Fibroblast of lung (primary cell): Measurements from ENCODE around the gene ABCA4. TPM values are rescaled to one million over a fixed set of nuclear protein-coding genes. Genes with fewer than 3 reads are reported as not detected.
"Not testable (repeated sequence)": the region's sequence is repeated elsewhere in the genome, so short reads cannot be mapped to it uniquely, and the experiment has no call there.

Experiments used
- DNase-seq, 2 donors: peaks; one replicate each; pipeline versions ENCODE4 v3.0.0 to v3.0.0-alpha.2; 2010; ENCODE audit warnings: low read depth in 2 of 2
- H2AFZ ChIP-seq: 2 replicates; pipeline ENCODE4 v1.5.1; 2012; ENCODE audit warnings: low read length, control low read depth, inconsistent platforms
- H3K27ac ChIP-seq: 2 replicates; pipeline ENCODE4 v1.5.1; 2011; ENCODE audit warnings: low read length, control low read depth; ENCODE audit not compliant: insufficient read depth
- H3K27me3 ChIP-seq: 2 replicates; pipeline ENCODE4 v1.5.1; 2011; ENCODE audit warnings: mild to moderate bottlenecking, low read length; ENCODE audit not compliant: control insufficient read depth, insufficient read depth
- H3K36me3 ChIP-seq: 2 replicates; pipeline ENCODE4 v1.5.1; 2011; ENCODE audit warnings: low read length; ENCODE audit not compliant: control insufficient read depth, insufficient read depth
- H3K4me1 ChIP-seq: 2 replicates; pipeline ENCODE4 v1.5.1; 2011; ENCODE audit warnings: low read length; ENCODE audit not compliant: control insufficient read depth, insufficient read depth; ENCODE audit errors: extremely low read depth
- H3K4me2 ChIP-seq: 2 replicates; pipeline ENCODE4 v1.5.1; 2011; ENCODE audit warnings: low read length, control low read depth; ENCODE audit not compliant: insufficient read depth; ENCODE audit errors: extremely low read depth
- H3K4me3 ChIP-seq, 4 experiments: fragments of 200-600 bp in 1 of 4; sonication (generic) in 1 of 4; replicated peaks in 1 of 4; 2 replicates each; pipeline ENCODE4 v1.5.1; 2011 to 2016; ENCODE audit warnings: low read length in 4 of 4, low read depth in 3 of 4, mild to moderate bottlenecking in 3 of 4, control low read depth in 2 of 4, inconsistent platforms in 1 of 4, mixed read lengths in 1 of 4; ENCODE audit not compliant: insufficient read depth in 1 of 4; ENCODE audit errors: control extremely low read depth in 1 of 4
- H3K79me2 ChIP-seq: 2 replicates; pipeline ENCODE4 v1.5.1; 2012; ENCODE audit warnings: mild to moderate bottlenecking, low read length, inconsistent platforms; ENCODE audit not compliant: control insufficient read depth, insufficient read depth
- H3K9ac ChIP-seq: 2 replicates; pipeline ENCODE4 v1.5.1; 2011; ENCODE audit warnings: mild to moderate bottlenecking, low read length, control low read depth; ENCODE audit not compliant: insufficient read depth
- H3K9me3 ChIP-seq: 2 replicates; pipeline ENCODE4 v1.5.1; 2012; ENCODE audit warnings: low read depth, low read length; ENCODE audit not compliant: control insufficient read depth, insufficient read depth
- H4K20me1 ChIP-seq: 2 replicates; pipeline ENCODE4 v1.5.1; 2011; ENCODE audit warnings: low read length; ENCODE audit not compliant: control insufficient read depth, insufficient read depth; ENCODE audit errors: extremely low read depth
- CTCF ChIP-seq, 2 donors: IDR thresholded peaks in 1 of 2; conservative IDR thresholded peaks in 1 of 2; 1 replicate in 1 of 2; 2 replicates in 1 of 2; pipeline ENCODE4 v1.5.1; 2011 to 2012; ENCODE audit warnings: low read length in 2 of 2, control low read depth in 1 of 2, inconsistent platforms in 1 of 2, low read depth in 1 of 2, mild to moderate bottlenecking in 1 of 2
- EZH2 ChIP-seq: IDR thresholded peaks from 2 replicates; pipeline ENCODE4 v1.5.1; 2012; ENCODE audit warnings: low read length, control low read depth, mild to moderate bottlenecking; ENCODE audit errors: missing control alignments
- polyA plus RNA-seq, 2 donors: library from polyadenylated mRNA; depleted of rRNA in 1 of 2; stranded (reverse) in 1 of 2; unstranded in 1 of 2; fragments of >200 nt; gene quantifications; 2 replicates each; pipeline ENCODE4 v1.2.1, GENCODE V29; 2011 to 2012; ENCODE audit warnings: missing spikeins in 1 of 2
- total RNA-seq: library from RNA; depleted of rRNA; stranded (reverse); fragments of >200 nt; gene quantifications from 2 replicates; pipeline ENCODE4 v1.2.1, GENCODE V29; 2014

ABCA4 gene
- total and polyA plus RNA-seq, 2 donors (not counting 1 experiment from before 2014, with no cell fraction given): 0.07 to 0.33 TPM

DNA sequence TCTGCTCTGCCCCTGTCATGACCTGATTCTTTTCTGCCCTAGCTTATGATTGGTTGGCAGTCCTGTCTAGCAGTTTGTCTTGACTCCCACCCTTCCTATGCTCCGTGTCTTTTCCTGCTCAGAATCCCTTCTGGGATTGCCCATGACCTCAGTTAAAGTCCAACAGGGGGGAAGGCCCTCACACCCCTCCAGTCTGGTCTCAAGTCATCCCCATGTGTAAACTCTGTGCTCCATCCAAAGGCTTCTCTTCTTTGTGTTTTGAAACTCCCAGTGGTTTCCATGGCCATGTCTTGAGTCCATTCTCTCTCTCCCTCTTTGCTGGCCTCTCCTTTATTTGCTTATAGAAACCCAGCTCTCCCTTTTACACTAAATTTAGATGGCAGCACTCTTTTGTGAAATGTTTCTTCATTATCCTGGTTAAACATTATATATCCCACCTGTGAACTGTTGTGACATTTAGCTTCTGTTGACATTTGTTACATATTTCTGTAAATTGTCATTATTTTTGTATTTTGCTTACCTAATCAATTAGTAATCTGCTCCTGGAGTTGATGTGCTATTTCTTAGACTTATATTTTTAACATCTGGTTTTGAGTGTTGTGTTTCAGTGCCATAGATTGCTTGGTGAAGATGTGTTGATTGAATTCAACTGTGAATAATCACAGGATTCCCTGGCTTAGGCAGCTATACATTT, 162.8 kb downstream of the ABCA4 start:
- H3K27ac ChIP-seq: no peak overlapping the region
- H2AFZ ChIP-seq: no peak overlapping the region
- H3K27me3 ChIP-seq: no peaks in the 10 kb centered on the region
- no peaks in the 10 kb centered on the region for H3K9me3 ChIP-seq
- H3K4me2 ChIP-seq: no peak overlapping the region
- H3K9ac ChIP-seq: no peak overlapping the region
- no peak for DNase-seq
- no peak overlapping the region for H3K4me3 ChIP-seq
- H4K20me1 ChIP-seq: no peaks in the 10 kb centered on the region
- H3K36me3 ChIP-seq: no peaks in the 10 kb centered on the region
- TF ChIP-seq CTCF (conservative IDR thresholded peaks at IDR 0.05 in 1 of 2, IDR thresholded peaks at IDR 0.05 in 1 of 2; ENCODE audit: low read depth in 1 of 2, low read length in 2 of 2) (no peak), EZH2 (no peak)
- no peaks in the 10 kb centered on the region for H3K79me2 ChIP-seq
- H3K4me1 ChIP-seq: no peaks in the 10 kb centered on the region

GRCh38 chr1:93955765-93956164, 165.2 kb downstream of the ABCA4 start:
- Histone ChIP-seq H3K9me3 (no peaks in the 10 kb centered on the region), H3K79me2 (no peaks in the 10 kb centered on the region), H3K27me3 (no peaks in the 10 kb centered on the region), H3K4me3 (no peak overlapping the region), H3K9ac (no peak overlapping the region), H3K36me3 (no peaks in the 10 kb centered on the region), H3K27ac (no peak overlapping the region), H3K4me2 (no peak overlapping the region), H3K4me1 (no peaks in the 10 kb centered on the region), H2AFZ (no peak overlapping the region), H4K20me1 (no peaks in the 10 kb centered on the region)
- TF ChIP-seq CTCF (conservative IDR thresholded peaks at IDR 0.05 in 1 of 2, IDR thresholded peaks at IDR 0.05 in 1 of 2; ENCODE audit: low read depth in 1 of 2, low read length in 2 of 2): no peak
- TF ChIP-seq EZH2: no peak
- DNase-seq: no peak

DNA sequence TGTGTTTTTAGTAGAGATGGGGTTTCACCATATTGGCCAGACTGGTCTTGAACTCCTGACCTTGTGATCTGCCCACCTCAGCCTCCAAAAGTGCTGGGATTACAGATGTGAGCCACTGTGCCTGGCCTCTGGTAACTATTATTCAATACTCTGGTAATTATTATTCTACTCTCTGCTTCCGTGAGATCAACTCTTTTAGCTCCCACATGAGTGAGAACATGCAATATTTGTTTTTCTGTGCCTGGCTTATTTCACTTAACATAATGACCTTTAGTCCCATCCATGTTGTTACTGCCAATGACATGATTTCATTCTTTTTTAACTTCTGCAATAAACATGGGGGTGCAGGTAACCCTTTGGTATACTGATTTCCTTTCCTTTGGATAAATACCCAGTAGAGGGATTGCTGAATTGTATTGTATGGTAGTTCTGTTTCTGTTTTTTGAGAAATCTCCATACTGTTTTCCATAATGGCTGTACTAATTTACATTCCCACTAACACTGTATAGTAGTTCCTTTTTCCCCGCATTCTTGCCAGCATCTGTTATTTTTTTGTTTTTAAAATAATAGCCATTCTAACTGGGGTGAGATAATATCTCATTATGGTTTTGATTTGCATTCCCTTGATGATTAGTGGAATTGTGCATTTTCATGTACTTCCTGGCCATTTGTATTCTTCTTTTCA, 173.8 kb downstream of the ABCA4 start:
- DNase-seq, H3K9me3 ChIP-seq, H3K27me3 ChIP-seq, H3K4me3 ChIP-seq, H3K4me1 ChIP-seq, H3K27ac ChIP-seq, H3K9ac ChIP-seq, H3K36me3 ChIP-seq, H3K79me2 ChIP-seq, H2AFZ ChIP-seq, H4K20me1 ChIP-seq, H3K4me2 ChIP-seq: not testable (repeated sequence)

Other genes starting within 250 kb of the ABCA4 start
- 19.2 and 20.8 TPM in 2 replicates for gene DNTTIP2, start 241.9 kb downstream of the ABCA4 start, total RNA-seq
- 32.8 and 34.9 TPM in 2 replicates for gene DNTTIP2, start 241.9 kb downstream of the ABCA4 start, polyA plus RNA-seq
- 16.2 and 28.6 TPM in 2 replicates for gene GCLM, start 211.7 kb downstream of the ABCA4 start, total RNA-seq
- 35.8 and 45.4 TPM in 2 replicates for gene GCLM, start 211.7 kb downstream of the ABCA4 start, polyA plus RNA-seq
- gene ARHGAP29, start 116.4 kb upstream of the ABCA4 start, total RNA-seq: 20.5 and 26.6 TPM in 2 replicates
- 35.4 and 37.3 TPM in 2 replicates for gene ARHGAP29, start 116.4 kb upstream of the ABCA4 start, polyA plus RNA-seq